SK-N-SH (cell line): ENCODE data around the gene SLC25A4. TPM values are rescaled to one million over a fixed set of nuclear protein-coding genes. Genes with fewer than 3 reads are reported as not detected.

Experiments used
- CTCF ChIA-PET: fragments of 300-600, 350-600 bp; formaldehyde crosslinking; extraction: SDS; loops from one replicate; lab custom pipeline; 2021; lab: Yijun Ruan, JAX
- POLR2A ChIA-PET: fragments of 350-600 bp; sonication (Branson Sonifier 250); formaldehyde crosslinking; extraction: SDS; loops from one replicate; lab custom pipeline; 2020; ENCODE audit warnings: antibody characterized with exemption, inconsistent platforms; lab: Yijun Ruan, JAX
- DNase-seq: peaks from one replicate; pipeline ENCODE4 v3.0.0; 2012
- H2AFZ ChIP-seq: fragments of 200-600 bp; sonication (generic); 2 replicates; pipeline ENCODE4 v1.8.1; 2016; ENCODE audit warnings: antibody characterized with exemption, mild to moderate bottlenecking, low read depth
- H3F3A ChIP-seq: fragments of 200-600 bp; sonication (generic); replicated peaks from 2 replicates; pipeline ENCODE3; 2016; ENCODE audit warnings: antibody characterized with exemption, mild to moderate bottlenecking; ENCODE audit not compliant: insufficient read depth
- H3K27ac ChIP-seq, 2 experiments: fragments of 200-500 bp in 1 of 2; fragments of 200-600 bp in 1 of 2; sonication (Bioruptor generic) in 1 of 2; sonication (generic), shearing (Covaris generic) in 1 of 2; 2 replicates each; pipeline versions ENCODE4 v1.5.1 to v1.6.1; 2014 to 2016; ENCODE audit warnings: low read depth in 2 of 2, inconsistent platforms in 1 of 2, low read length in 1 of 2, mild to moderate bottlenecking in 1 of 2, mixed read lengths in 1 of 2
- H3K27me3 ChIP-seq: fragments of 200-600 bp; sonication (generic), shearing (Covaris generic); 2 replicates; pipeline ENCODE4 v1.6.1; 2016; ENCODE audit warnings: mixed run types; ENCODE audit not compliant: insufficient read depth
- H3K36me3 ChIP-seq, 2 experiments: fragments of 200-500 bp in 1 of 2; fragments of 200-600 bp in 1 of 2; sonication (Bioruptor generic) in 1 of 2; sonication (generic) in 1 of 2; replicated peaks in 1 of 2; 2 replicates each; pipeline versions ENCODE3 to v1.5.1; 2014 to 2016; ENCODE audit warnings: low read length in 1 of 2, mild to moderate bottlenecking in 1 of 2; ENCODE audit not compliant: insufficient read depth in 2 of 2, control insufficient read depth in 1 of 2
- H3K4me1 ChIP-seq, 2 experiments: fragments of 200-500 bp in 1 of 2; fragments of 200-600 bp in 1 of 2; sonication (Bioruptor generic) in 1 of 2; sonication (generic), shearing (Covaris generic) in 1 of 2; 2 replicates each; pipeline versions ENCODE4 v1.5.1 to v1.6.1; 2014 to 2016; ENCODE audit warnings: low read depth in 1 of 2, low read length in 1 of 2, mixed run types in 1 of 2; ENCODE audit not compliant: insufficient read depth in 2 of 2, control insufficient read depth in 1 of 2
- H3K4me2 ChIP-seq: fragments of 200-600 bp; sonication (generic), shearing (Covaris generic); 2 replicates; pipeline ENCODE4 v1.6.1; 2017; ENCODE audit warnings: mixed run types
- H3K4me3 ChIP-seq, 2 experiments: fragments of 200-500 bp in 1 of 2; fragments of 200-600 bp in 1 of 2; sonication (Bioruptor generic) in 1 of 2; sonication (generic), shearing (Covaris generic) in 1 of 2; 2 replicates each; pipeline versions ENCODE4 v1.5.1 to v1.8.1; 2014 to 2016; ENCODE audit warnings: low read depth in 2 of 2, inconsistent platforms in 1 of 2, low read length in 1 of 2, mild to moderate bottlenecking in 1 of 2, mixed read lengths in 1 of 2, moderate library complexity in 1 of 2
- H3K79me2 ChIP-seq: fragments of 200-600 bp; sonication (generic); 2 replicates; pipeline ENCODE4 v1.8.1; 2017; ENCODE audit warnings: mild to moderate bottlenecking; ENCODE audit not compliant: insufficient read depth
- H3K9ac ChIP-seq: fragments of 200-600 bp; sonication (generic); 2 replicates; pipeline ENCODE4 v1.6.1; 2017; ENCODE audit warnings: mixed run types
- H3K9me2 ChIP-seq: fragments of 200-600 bp; sonication (generic); 2 replicates; pipeline ENCODE4 v1.6.1; 2017; ENCODE audit warnings: mixed run types
- H3K9me3 ChIP-seq: fragments of 200-600 bp; sonication (generic); 2 replicates; pipeline ENCODE4 v1.6.1; 2017; ENCODE audit warnings: mixed run types, mild to moderate bottlenecking, moderate library complexity
- H4K20me1 ChIP-seq: fragments of 200-600 bp; sonication (generic); 2 replicates; pipeline ENCODE4 v1.6.1; 2017; ENCODE audit warnings: mild to moderate bottlenecking, mixed run types; ENCODE audit not compliant: insufficient read depth
- CTCF ChIP-seq: fragments of 200-600 bp; sonication (generic); IDR thresholded peaks from 2 replicates; pipeline ENCODE4 v1.6.1; 2017; ENCODE audit warnings: antibody characterized with exemption, mild to moderate bottlenecking, moderate library complexity
- ELF1 ChIP-seq: IDR thresholded peaks from 2 replicates; pipeline ENCODE4 v1.4.0; 2012
- GABPA ChIP-seq: IDR thresholded peaks from 2 replicates; pipeline ENCODE4 v1.4.0; 2012; ENCODE audit warnings: low read depth, mild to moderate bottlenecking
- GATA2 ChIP-seq: sonication (generic); formaldehyde crosslinking; IDR thresholded peaks from 2 replicates; pipeline ENCODE4 v1.5.0; 2020; ENCODE audit warnings: mild to moderate bottlenecking, missing genetic modification reagents
- JUND ChIP-seq: IDR thresholded peaks from 2 replicates; pipeline ENCODE4 v1.4.0; 2012
- RAD21 ChIP-seq: IDR thresholded peaks from 2 replicates; pipeline ENCODE4 v1.6.1; 2012; ENCODE audit warnings: mild to moderate bottlenecking, low read length
- SMC3 ChIP-seq: IDR thresholded peaks from 2 replicates; pipeline ENCODE4 v1.6.1; 2012; ENCODE audit warnings: low read depth, low read length, improper control_type of control experiment
- USF1 ChIP-seq: IDR thresholded peaks from 2 replicates; pipeline ENCODE4 v1.4.0; 2012; ENCODE audit warnings: low read depth, borderline replicate concordance
- WGBS: methylation state at CpG from one replicate; pipeline ENCODE4 v1.1.6; 2017; ENCODE audit warnings: low lambda C conversion rate; 5-methylcytosine and 5-hydroxymethylcytosine counted together
- polyA plus RNA-seq, 3 experiments: library from polyadenylated mRNA; depleted of rRNA; stranded (reverse); fragments of >200 nt; gene quantifications; 2 replicates each; pipeline ENCODE4 v1.2.3, GENCODE V29; 2012

The SLC25A4 gene
- polyA plus RNA-seq, 1 of the 3 experiments (the other 2 are of a cell fraction), result 36.2 TPM

- H3K9ac ChIP-seq, result no peak overlapping the region
- H3K27ac ChIP-seq, result no peak overlapping the region
- no peaks in the 10 kb centered on the region for H3K9me2 ChIP-seq
- H4K20me1 ChIP-seq, result no peaks in the 10 kb centered on the region
- peak overlapping the region; percentile 67; the same call in 1 of the 2 replicates for H2AFZ ChIP-seq
- H3K4me1 ChIP-seq, result peaks cover 0 to 7% of the 10 kb centered on the region in 2 experiments; a peak in 1 of 4 replicates
- H3K4me2 ChIP-seq, result peak overlapping the region; percentile 79
- H3K79me2 ChIP-seq, result no peaks in the 10 kb centered on the region
- WGBS, result 39% methylated on average over 34 of the region's 74 CpGs
- ChIA-PET CTCF (interaction anchor here (0.8 to 3.5 kb wide), 9 partner anchors 10 to 122 kb away, joined by 3 to 17 read pairs (median 4); no protein-coding TSS in a partner anchor), POLR2A (interaction anchor here (0.7 to 1.4 kb wide), 5 partner anchors 13 to 16 kb away, joined by 3 to 6 read pairs (median 3); partner anchors contain the start of gene SLC25A4)
- H3K9me3 ChIP-seq, result no peaks in the 10 kb centered on the region
- no peak for TF ChIP-seq GATA2 (CRISPR knock-in tag)
- TF ChIP-seq ELF1, result no peak
- TF ChIP-seq USF1, result no peak
- no peak for TF ChIP-seq JUND
- DNase-seq, result peak; percentile 83
- no peaks in the 10 kb centered on the region for H3K27me3 ChIP-seq
- no peaks in the 10 kb centered on the region for H3K36me3 ChIP-seq
- peak overlapping the region; percentile 55 to 66 for H3K4me3 ChIP-seq
- no peaks in the 10 kb centered on the region for H3F3A ChIP-seq
These were observed 14.6 kb upstream of the SLC25A4 start for GRCh38 chr4:185128272-185129119.

GRCh38 chr4:185134307-185134869, 8.7 kb upstream of the SLC25A4 start:
- POLR2A ChIA-PET, result interaction anchor here (0.7 to 1.1 kb wide), 2 partner anchors 8 to 19 kb away, joined by 3 to 6 read pairs; partner anchors contain the start of gene SLC25A4
- peak; percentile 68 for DNase-seq
- CTCF ChIA-PET, result interaction anchor here (0.6 to 6.1 kb wide), 34 partner anchors 9 to 450 kb away, joined by 3 to 105 read pairs (median 5); partner anchors contain the start of genes CENPU, HELT and SLC25A4
- H3K36me3 ChIP-seq, result no peaks in the 10 kb centered on the region
- H3K4me1 ChIP-seq, result no peaks in the 10 kb centered on the region
- no peaks in the 10 kb centered on the region for H3K9me2 ChIP-seq
- H4K20me1 ChIP-seq, result no peaks in the 10 kb centered on the region
- H3F3A ChIP-seq, result no peaks in the 10 kb centered on the region
- no peak overlapping the region for H3K4me2 ChIP-seq
- H3K4me3 ChIP-seq, result no peak overlapping the region; a peak in 1 of 4 replicates
- 39% methylated on average over 3 of the region's 3 CpGs for WGBS
- H3K9me3 ChIP-seq, result no peaks in the 10 kb centered on the region
- no peaks in the 10 kb centered on the region for H3K27me3 ChIP-seq
- H3K27ac ChIP-seq, result no peak overlapping the region
- TF ChIP-seq CTCF (peak; percentile 91), SMC3 (peak; percentile 65), RAD21 (peak; percentile 89), GABPA (no peak)
- no peak overlapping the region for H3K9ac ChIP-seq
- H3K79me2 ChIP-seq, result no peaks in the 10 kb centered on the region
- H2AFZ ChIP-seq, result no peak overlapping the region
